Fibroblast of the conjunctiva (primary cell): ENCODE data around the gene SLC32A1.

Experiments
- DNase-seq: peaks from one replicate; pipeline ENCODE4 v3.0.0-alpha.2; 2010; ENCODE audit warnings: low read depth

Gene SLC32A1

GRCh38 chr20:38723848-38724625, at the start of gene SLC32A1:
Gene SLC32A1 (plus strand): TSS chr20:38724486. CDS start chr20:38724725, 239 bp downstream.
- no peak for DNase-seq

GRCh38 chr20:38674765-38675133, 49.5 kb upstream of the SLC32A1 start:
- no peak for DNase-seq

- DNase-seq = no peak
Measured at GRCh38 chr20:38676576-38676975, 47.7 kb upstream of the SLC32A1 start.

GRCh38 chr20:38680500-38681306, 43.6 kb upstream of the SLC32A1 start:
- no peak for DNase-seq

GRCh38 chr20:38685271-38685670, 39.0 kb upstream of the SLC32A1 start:
- no peak for DNase-seq

- DNase-seq = no peak
Measured at GRCh38 chr20:38685853-38686473, 38.3 kb upstream of the SLC32A1 start.

- DNase-seq = peak; percentile 29
Measured at GRCh38 chr20:38692436-38693411, 31.6 kb upstream of the SLC32A1 start.

GRCh38 chr20:38697306-38697705, 27.0 kb upstream of the SLC32A1 start:
- DNase-seq = no peak

GRCh38 chr20:38698541-38698940, 25.7 kb upstream of the SLC32A1 start:
- DNase-seq = no peak

GRCh38 chr20:38700141-38700540, 24.1 kb upstream of the SLC32A1 start:
- DNase-seq = no peak

- no peak for DNase-seq
Measured at GRCh38 chr20:38700926-38701325, 23.4 kb upstream of the SLC32A1 start.

GRCh38 chr20:38703526-38703925, 20.8 kb upstream of the SLC32A1 start:
- no peak for DNase-seq

GRCh38 chr20:38704136-38704535, 20.1 kb upstream of the SLC32A1 start:
- DNase-seq = no peak

GRCh38 chr20:38706509-38706908, 17.8 kb upstream of the SLC32A1 start:
- no peak for DNase-seq

GRCh38 chr20:38714308-38714707, 10.0 kb upstream of the SLC32A1 start:
- no peak for DNase-seq

GRCh38 chr20:38715646-38716045, 8.6 kb upstream of the SLC32A1 start:
- no peak for DNase-seq

GRCh38 chr20:38722683-38723016, 1.6 kb upstream of the SLC32A1 start:
- no peak for DNase-seq

- DNase-seq = no peak
Measured at GRCh38 chr20:38723017-38723847, 1.1 kb upstream of the SLC32A1 start.

- no peak for DNase-seq
Measured at GRCh38 chr20:38724626-38725147, 401 bp downstream of the SLC32A1 start.

- DNase-seq = no peak
Measured at GRCh38 chr20:38725148-38725901, 1.0 kb downstream of the SLC32A1 start.
